ENCODE measurements around the gene ZNF282.

ZNF282 gene

DNA sequence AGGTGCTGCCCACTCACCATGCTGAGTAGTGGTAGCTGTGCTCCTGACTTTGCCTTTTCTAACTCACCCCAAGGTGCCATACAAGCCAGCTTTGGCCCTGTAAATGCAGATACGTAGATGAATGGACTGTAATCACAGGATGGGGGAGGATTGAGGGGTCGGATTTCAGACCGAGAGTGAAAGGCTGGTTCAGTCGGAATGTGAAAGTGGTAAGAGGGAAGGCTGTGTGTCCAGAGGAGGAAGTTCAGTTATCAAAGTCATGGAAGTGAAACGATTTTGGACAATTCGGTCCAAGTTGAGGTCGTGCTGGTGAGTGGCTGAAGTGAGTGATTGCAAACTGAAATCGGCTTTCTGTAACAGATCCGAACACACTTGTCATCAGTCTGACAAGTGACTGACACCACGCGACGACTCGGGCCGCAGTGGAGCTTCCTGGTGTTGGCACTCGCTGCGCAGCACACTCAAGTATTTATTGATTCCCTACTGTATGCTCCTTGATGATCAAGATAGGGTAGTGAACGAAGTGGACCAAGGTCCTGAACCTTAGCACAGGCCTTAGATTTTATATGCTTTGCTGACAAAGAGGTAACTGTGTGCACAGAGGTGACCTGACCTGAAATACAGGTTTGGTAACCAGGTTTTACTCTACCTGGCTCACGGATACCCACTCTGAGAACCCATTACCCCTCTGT lies 10.5 kb downstream of the ZNF282 start:
- H4K8ac ChIP-seq (ENCODE audit: low read depth, low read length): no peak overlapping the region
- WGBS (ENCODE audit: extremely low coverage, insufficient coverage, insufficient read length): no CpG with 5 or more reads among the region's 18 CpGs
- no peak overlapping the region for H3K9ac ChIP-seq (ENCODE audit: low read length)
- H2BK120ac ChIP-seq (ENCODE audit: insufficient read depth, low read length, poor library complexity): peak overlapping the region; percentile 9
- no peak overlapping the region for H3K14ac ChIP-seq (ENCODE audit: low read length)
- H3K4me2 ChIP-seq (ENCODE audit: low read length): peak overlapping the region; percentile 47
- H3K36me3 ChIP-seq (ENCODE audit: control insufficient read depth in 1 of 2, insufficient read depth in 2 of 2, low read length in 2 of 2): peaks cover 31 to 37% of the 10 kb centered on the region in 2 experiments
- H3K18ac ChIP-seq (ENCODE audit: low read length): no peak overlapping the region
- H4K12ac ChIP-seq (ENCODE audit: low read depth, low read length): no peak overlapping the region
- H2BK5ac ChIP-seq (ENCODE audit: low read depth, low read length, poor library complexity): peak overlapping the region; percentile 10
- peak overlapping the region; percentile 55 for H2BK12ac ChIP-seq (ENCODE audit: low read length)
- H3K27ac ChIP-seq (ENCODE audit: low read depth, low read length): peak overlapping the region; percentile 30
- H3K4ac ChIP-seq (ENCODE audit: low read depth, low read length): peak overlapping the region; percentile 21
- H2AK5ac ChIP-seq (ENCODE audit: low read length): no peak overlapping the region
- H3K27me3 ChIP-seq (ENCODE audit: insufficient read depth, low read length): no peaks in the 10 kb centered on the region
- no peaks in the 10 kb centered on the region for H3K9me3 ChIP-seq (ENCODE audit: insufficient read depth, low read depth, low read length)
- H3K79me1 ChIP-seq (ENCODE audit: low read length): peaks cover 10% of the 10 kb centered on the region
- no peak overlapping the region for H2AFZ ChIP-seq (ENCODE audit: insufficient read depth, low read length, poor library complexity)
- H4K91ac ChIP-seq (ENCODE audit: low read depth, low read length): peak overlapping the region; percentile 31
- DNase-seq: peak in 1 of 2 donors; percentile 66
- H3K23ac ChIP-seq (ENCODE audit: low read length): no peak overlapping the region
- no peak overlapping the region for H3K4me3 ChIP-seq (ENCODE audit: low read depth, low read length)
- peaks cover 15 to 20% of the 10 kb centered on the region in 2 experiments for H3K4me1 ChIP-seq (ENCODE audit: control insufficient read depth in 1 of 2, insufficient read depth in 2 of 2, low read length in 2 of 2)
- H3K79me2 ChIP-seq (ENCODE audit: control insufficient read depth, insufficient read depth, low read length, poor library complexity): no peaks in the 10 kb centered on the region

DNA sequence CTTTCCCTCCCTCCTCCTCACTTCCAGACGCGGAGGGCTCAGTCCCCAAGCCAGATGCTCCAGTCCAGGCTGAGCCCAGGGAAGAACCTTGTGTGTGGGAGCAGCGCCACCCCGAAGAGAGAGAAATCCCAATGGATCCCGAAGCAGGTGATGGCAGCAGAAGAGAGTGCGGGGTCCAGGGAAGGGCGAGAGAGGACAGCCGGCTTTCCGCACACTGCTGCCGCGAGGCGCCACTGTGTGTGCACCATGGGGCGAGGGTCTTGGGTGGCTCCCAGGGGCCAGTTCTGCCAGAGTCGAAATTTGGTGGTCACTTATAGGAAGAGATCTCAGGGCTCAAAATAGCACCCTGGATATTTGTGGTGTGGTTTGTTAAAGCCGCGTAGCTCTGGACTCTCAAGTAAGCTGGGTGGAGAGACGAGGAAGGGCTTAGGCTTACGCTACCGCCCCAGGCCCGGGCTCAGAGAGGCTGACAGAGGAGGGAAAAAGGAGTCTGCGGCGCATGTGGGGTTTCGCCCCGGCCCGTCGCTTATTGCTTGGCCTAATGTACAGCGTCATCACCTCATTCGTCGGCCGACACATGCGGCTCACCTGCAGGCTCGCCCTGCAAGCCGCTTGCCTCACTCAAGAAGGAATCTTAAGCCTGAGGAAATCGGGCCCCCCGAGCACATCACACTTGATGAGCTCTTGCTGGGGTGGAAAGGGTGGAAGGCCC lies 12.1 kb downstream of the ZNF282 start:
- Histone ChIP-seq H3K23ac (ENCODE audit: low read length) (no peak overlapping the region), H4K91ac (ENCODE audit: low read depth, low read length) (peak overlapping the region; percentile 7), H3K27ac (ENCODE audit: low read depth, low read length) (no peak overlapping the region), H3K4me1 (ENCODE audit: control insufficient read depth in 1 of 2, insufficient read depth in 2 of 2, low read length in 2 of 2) (peaks cover 15 to 20% of the 10 kb centered on the region in 2 experiments), H2BK12ac (ENCODE audit: low read length) (no peak overlapping the region), H4K8ac (ENCODE audit: low read depth, low read length) (no peak overlapping the region), H3K79me1 (ENCODE audit: low read length) (peaks cover 10% of the 10 kb centered on the region), H2BK120ac (ENCODE audit: insufficient read depth, low read length, poor library complexity) (no peak overlapping the region), H3K4me2 (ENCODE audit: low read length) (no peak overlapping the region), H3K18ac (ENCODE audit: low read length) (no peak overlapping the region), H3K79me2 (ENCODE audit: control insufficient read depth, insufficient read depth, low read length, poor library complexity) (no peaks in the 10 kb centered on the region), H3K4me3 (ENCODE audit: low read depth, low read length) (no peak overlapping the region), H3K4ac (ENCODE audit: low read depth, low read length) (no peak overlapping the region), H3K9me3 (ENCODE audit: insufficient read depth, low read depth, low read length) (no peaks in the 10 kb centered on the region), H2AFZ (ENCODE audit: insufficient read depth, low read length, poor library complexity) (no peak overlapping the region), H2BK5ac (ENCODE audit: low read depth, low read length, poor library complexity) (no peak overlapping the region), H3K36me3 (ENCODE audit: control insufficient read depth in 1 of 2, insufficient read depth in 2 of 2, low read length in 2 of 2) (peaks cover 28 to 40% of the 10 kb centered on the region in 2 experiments), H3K27me3 (ENCODE audit: insufficient read depth, low read length) (no peaks in the 10 kb centered on the region), H3K14ac (ENCODE audit: low read length) (no peak overlapping the region), H4K12ac (ENCODE audit: low read depth, low read length) (no peak overlapping the region), H2AK5ac (ENCODE audit: low read length) (no peak overlapping the region), H3K9ac (ENCODE audit: low read length) (no peak overlapping the region)
- WGBS (ENCODE audit: extremely low coverage, insufficient coverage, insufficient read length): no CpG with 5 or more reads among the region's 35 CpGs
- DNase-seq: no peak

DNA sequence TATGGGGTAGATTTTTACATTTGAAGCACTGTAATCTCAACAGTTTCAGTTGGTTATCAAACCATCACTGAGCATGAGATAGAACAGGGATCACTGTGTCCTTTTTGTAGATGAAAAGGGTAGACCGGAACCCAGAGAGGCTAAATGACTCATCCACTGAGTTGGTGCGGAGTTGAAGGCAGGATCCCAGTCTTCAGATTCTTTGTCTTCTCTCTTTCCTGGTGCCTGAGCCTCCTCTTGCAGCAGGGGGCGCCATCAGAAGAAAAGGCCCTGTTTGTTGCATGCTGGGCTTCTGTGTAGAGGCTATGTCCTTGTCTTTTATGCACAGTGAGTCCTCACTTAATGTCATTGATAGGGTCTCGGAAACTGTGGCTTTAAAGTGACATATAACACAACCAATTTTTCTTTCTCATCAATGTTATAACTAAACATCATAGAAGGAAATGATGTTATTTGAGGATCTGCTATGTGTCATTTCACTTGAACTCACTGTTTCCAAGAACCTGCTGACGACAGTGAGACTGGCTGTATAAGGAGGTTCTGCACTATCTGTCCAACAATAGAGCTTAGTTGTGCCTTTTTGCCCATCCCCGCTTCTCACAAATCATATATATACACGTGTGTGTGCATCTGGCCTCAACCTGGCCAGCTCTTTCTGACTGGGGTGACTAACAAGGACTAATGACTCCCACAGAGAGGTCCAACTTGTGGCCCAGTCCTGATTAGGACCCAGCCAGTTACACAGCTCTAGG lies 14.3 kb downstream of the ZNF282 start:
- Histone ChIP-seq H3K9me3 (ENCODE audit: insufficient read depth, low read depth, low read length) (no peaks in the 10 kb centered on the region), H2BK120ac (ENCODE audit: insufficient read depth, low read length, poor library complexity) (no peak overlapping the region), H3K4me2 (ENCODE audit: low read length) (no peak overlapping the region), H3K36me3 (ENCODE audit: control insufficient read depth in 1 of 2, insufficient read depth in 2 of 2, low read length in 2 of 2) (peaks cover 43 to 57% of the 10 kb centered on the region in 2 experiments), H3K4me1 (ENCODE audit: control insufficient read depth in 1 of 2, insufficient read depth in 2 of 2, low read length in 2 of 2) (peaks cover 10 to 16% of the 10 kb centered on the region in 2 experiments), H3K79me2 (ENCODE audit: control insufficient read depth, insufficient read depth, low read length, poor library complexity) (no peaks in the 10 kb centered on the region), H3K27me3 (ENCODE audit: insufficient read depth, low read length) (no peaks in the 10 kb centered on the region), H2BK12ac (ENCODE audit: low read length) (no peak overlapping the region), H3K9ac (ENCODE audit: low read length) (no peak overlapping the region), H3K4me3 (ENCODE audit: low read depth, low read length) (no peak overlapping the region), H3K27ac (ENCODE audit: low read depth, low read length) (no peak overlapping the region), H2BK5ac (ENCODE audit: low read depth, low read length, poor library complexity) (no peak overlapping the region), H2AFZ (ENCODE audit: insufficient read depth, low read length, poor library complexity) (no peak overlapping the region), H3K4ac (ENCODE audit: low read depth, low read length) (no peak overlapping the region), H2AK5ac (ENCODE audit: low read length) (no peak overlapping the region), H4K8ac (ENCODE audit: low read depth, low read length) (no peak overlapping the region), H4K91ac (ENCODE audit: low read depth, low read length) (no peak overlapping the region), H3K23ac (ENCODE audit: low read length) (no peak overlapping the region), H3K14ac (ENCODE audit: low read length) (no peak overlapping the region), H3K79me1 (ENCODE audit: low read length) (peaks cover 7% of the 10 kb centered on the region), H4K12ac (ENCODE audit: low read depth, low read length) (no peak overlapping the region), H3K18ac (ENCODE audit: low read length) (no peak overlapping the region)
- no CpG with 5 or more reads among the region's 7 CpGs for WGBS (ENCODE audit: extremely low coverage, insufficient coverage, insufficient read length)
- DNase-seq: peak; percentile 59 to 74

GRCh38 chr7:149210551-149210950 lies 15.2 kb downstream of the ZNF282 start:
- no CpG with 5 or more reads among the region's 11 CpGs for WGBS (ENCODE audit: extremely low coverage, insufficient coverage, insufficient read length)
- Histone ChIP-seq H3K79me1 (ENCODE audit: low read length) (peaks cover 7% of the 10 kb centered on the region), H3K4ac (ENCODE audit: low read depth, low read length) (no peak overlapping the region), H3K9me3 (ENCODE audit: insufficient read depth, low read depth, low read length) (no peaks in the 10 kb centered on the region), H3K79me2 (ENCODE audit: control insufficient read depth, insufficient read depth, low read length, poor library complexity) (no peaks in the 10 kb centered on the region), H3K4me2 (ENCODE audit: low read length) (no peak overlapping the region), H3K23ac (ENCODE audit: low read length) (no peak overlapping the region), H3K14ac (ENCODE audit: low read length) (no peak overlapping the region), H2AFZ (ENCODE audit: insufficient read depth, low read length, poor library complexity) (no peak overlapping the region), H3K4me3 (ENCODE audit: low read depth, low read length) (no peak overlapping the region), H3K27ac (ENCODE audit: low read depth, low read length) (no peak overlapping the region), H3K27me3 (ENCODE audit: insufficient read depth, low read length) (no peaks in the 10 kb centered on the region), H3K9ac (ENCODE audit: low read length) (no peak overlapping the region), H2BK12ac (ENCODE audit: low read length) (no peak overlapping the region), H2AK5ac (ENCODE audit: low read length) (no peak overlapping the region), H3K4me1 (ENCODE audit: control insufficient read depth in 1 of 2, insufficient read depth in 2 of 2, low read length in 2 of 2) (peaks cover 8 to 14% of the 10 kb centered on the region in 2 experiments), H3K18ac (ENCODE audit: low read length) (no peak overlapping the region), H2BK5ac (ENCODE audit: low read depth, low read length, poor library complexity) (no peak overlapping the region), H4K12ac (ENCODE audit: low read depth, low read length) (no peak overlapping the region), H2BK120ac (ENCODE audit: insufficient read depth, low read length, poor library complexity) (no peak overlapping the region), H3K36me3 (ENCODE audit: control insufficient read depth in 1 of 2, insufficient read depth in 2 of 2, low read length in 2 of 2) (peaks cover 42 to 63% of the 10 kb centered on the region in 2 experiments), H4K8ac (ENCODE audit: low read depth, low read length) (no peak overlapping the region), H4K91ac (ENCODE audit: low read depth, low read length) (no peak overlapping the region)
- DNase-seq: no peak
